ENCODE data around the gene NLRC5. TPM values are rescaled to one million over a fixed set of nuclear protein-coding genes. Genes with fewer than 3 reads are reported as not detected.

NLRC5 gene
- total and polyA plus RNA-seq, 9 of the 15 experiments (the other 6 are each of a cell fraction or from before 2014, with no cell fraction given) = 0.59 to 0.71 TPM; not detected in 7

- TF ChIP-seq ETS1 (conservative IDR thresholded peaks at IDR 0.05; ENCODE audit: control insufficient read depth, low read depth, low read length) (no peak), TAF7 (tag; IDR thresholded peaks at IDR 0.05) (no peak), E2F1 (CRISPR knock-in tag; IDR thresholded peaks at IDR 0.05) (no peak), ARID4B (CRISPR knock-in tag; IDR thresholded peaks at IDR 0.05) (no peak)
Observed at GRCh38 chr16:56972403-56973293, 16.7 kb upstream of the NLRC5 start (continued).
